SK-N-SH (cell line): ENCODE results near the gene HOXB9. TPM values are rescaled to one million over a fixed set of nuclear protein-coding genes. Genes with fewer than 3 reads are reported as not detected.

Experiments used
- CTCF ChIA-PET: fragments of 300-600, 350-600 bp; formaldehyde crosslinking; extraction: SDS; loops from one replicate; lab custom pipeline; 2021; lab: Yijun Ruan, JAX
- POLR2A ChIA-PET: fragments of 350-600 bp; sonication (Branson Sonifier 250); formaldehyde crosslinking; extraction: SDS; loops from one replicate; lab custom pipeline; 2020; ENCODE audit warnings: antibody characterized with exemption, inconsistent platforms; lab: Yijun Ruan, JAX
- DNase-seq: peaks from one replicate; pipeline ENCODE4 v3.0.0; 2012
- H2AFZ ChIP-seq: fragments of 200-600 bp; sonication (generic); 2 replicates; pipeline ENCODE4 v1.8.1; 2016; ENCODE audit warnings: antibody characterized with exemption, mild to moderate bottlenecking, low read depth
- H3F3A ChIP-seq: fragments of 200-600 bp; sonication (generic); replicated peaks from 2 replicates; pipeline ENCODE3; 2016; ENCODE audit warnings: antibody characterized with exemption, mild to moderate bottlenecking; ENCODE audit not compliant: insufficient read depth
- H3K27ac ChIP-seq, 2 experiments: fragments of 200-500 bp in 1 of 2; fragments of 200-600 bp in 1 of 2; sonication (Bioruptor generic) in 1 of 2; sonication (generic), shearing (Covaris generic) in 1 of 2; 2 replicates each; pipeline versions ENCODE4 v1.5.1 to v1.6.1; 2014 to 2016; ENCODE audit warnings: low read depth in 2 of 2, inconsistent platforms in 1 of 2, low read length in 1 of 2, mild to moderate bottlenecking in 1 of 2, mixed read lengths in 1 of 2
- H3K27me3 ChIP-seq: fragments of 200-600 bp; sonication (generic), shearing (Covaris generic); 2 replicates; pipeline ENCODE4 v1.6.1; 2016; ENCODE audit warnings: mixed run types; ENCODE audit not compliant: insufficient read depth
- H3K36me3 ChIP-seq, 2 experiments: fragments of 200-500 bp in 1 of 2; fragments of 200-600 bp in 1 of 2; sonication (Bioruptor generic) in 1 of 2; sonication (generic) in 1 of 2; replicated peaks in 1 of 2; 2 replicates each; pipeline versions ENCODE3 to v1.5.1; 2014 to 2016; ENCODE audit warnings: low read length in 1 of 2, mild to moderate bottlenecking in 1 of 2; ENCODE audit not compliant: insufficient read depth in 2 of 2, control insufficient read depth in 1 of 2
- H3K4me1 ChIP-seq, 2 experiments: fragments of 200-500 bp in 1 of 2; fragments of 200-600 bp in 1 of 2; sonication (Bioruptor generic) in 1 of 2; sonication (generic), shearing (Covaris generic) in 1 of 2; 2 replicates each; pipeline versions ENCODE4 v1.5.1 to v1.6.1; 2014 to 2016; ENCODE audit warnings: low read depth in 1 of 2, low read length in 1 of 2, mixed run types in 1 of 2; ENCODE audit not compliant: insufficient read depth in 2 of 2, control insufficient read depth in 1 of 2
- H3K4me2 ChIP-seq: fragments of 200-600 bp; sonication (generic), shearing (Covaris generic); 2 replicates; pipeline ENCODE4 v1.6.1; 2017; ENCODE audit warnings: mixed run types
- H3K4me3 ChIP-seq, 2 experiments: fragments of 200-500 bp in 1 of 2; fragments of 200-600 bp in 1 of 2; sonication (Bioruptor generic) in 1 of 2; sonication (generic), shearing (Covaris generic) in 1 of 2; 2 replicates each; pipeline versions ENCODE4 v1.5.1 to v1.8.1; 2014 to 2016; ENCODE audit warnings: low read depth in 2 of 2, inconsistent platforms in 1 of 2, low read length in 1 of 2, mild to moderate bottlenecking in 1 of 2, mixed read lengths in 1 of 2, moderate library complexity in 1 of 2
- H3K79me2 ChIP-seq: fragments of 200-600 bp; sonication (generic); 2 replicates; pipeline ENCODE4 v1.8.1; 2017; ENCODE audit warnings: mild to moderate bottlenecking; ENCODE audit not compliant: insufficient read depth
- H3K9ac ChIP-seq: fragments of 200-600 bp; sonication (generic); 2 replicates; pipeline ENCODE4 v1.6.1; 2017; ENCODE audit warnings: mixed run types
- H3K9me2 ChIP-seq: fragments of 200-600 bp; sonication (generic); 2 replicates; pipeline ENCODE4 v1.6.1; 2017; ENCODE audit warnings: mixed run types
- H3K9me3 ChIP-seq: fragments of 200-600 bp; sonication (generic); 2 replicates; pipeline ENCODE4 v1.6.1; 2017; ENCODE audit warnings: mixed run types, mild to moderate bottlenecking, moderate library complexity
- H4K20me1 ChIP-seq: fragments of 200-600 bp; sonication (generic); 2 replicates; pipeline ENCODE4 v1.6.1; 2017; ENCODE audit warnings: mild to moderate bottlenecking, mixed run types; ENCODE audit not compliant: insufficient read depth
- CHD2 ChIP-seq: fragments of 150-350 bp; IDR thresholded peaks from 2 replicates; pipeline ENCODE4 v1.6.1; 2018; ENCODE audit warnings: low read length; ENCODE audit not compliant: partially characterized antibody
- ELF1 ChIP-seq: IDR thresholded peaks from 2 replicates; pipeline ENCODE4 v1.4.0; 2012
- FOSL2 ChIP-seq: IDR thresholded peaks from 2 replicates; pipeline ENCODE4 v1.4.0; 2012; ENCODE audit warnings: low read depth, mild to moderate bottlenecking, moderate library complexity, borderline replicate concordance
- FOXJ3 ChIP-seq: sonication (generic); formaldehyde crosslinking; IDR thresholded peaks from 2 replicates; pipeline ENCODE4 v1.5.1; 2020; ENCODE audit warnings: mild to moderate bottlenecking, missing genetic modification reagents
- GABPA ChIP-seq: IDR thresholded peaks from 2 replicates; pipeline ENCODE4 v1.4.0; 2012; ENCODE audit warnings: low read depth, mild to moderate bottlenecking
- JUND ChIP-seq: IDR thresholded peaks from 2 replicates; pipeline ENCODE4 v1.4.0; 2012
- MAX ChIP-seq: IDR thresholded peaks from 2 replicates; pipeline ENCODE4 v1.4.0; 2012; ENCODE audit warnings: low read depth
- NFIC ChIP-seq: IDR thresholded peaks from 2 replicates; pipeline ENCODE4 v1.4.0; 2012; ENCODE audit warnings: borderline replicate concordance
- NRF1 ChIP-seq: IDR thresholded peaks from 2 replicates; pipeline ENCODE4 v1.6.1; 2012; ENCODE audit warnings: low read depth, mild to moderate bottlenecking, low read length
- POLR2AphosphoS5 ChIP-seq: IDR thresholded peaks from 2 replicates; pipeline ENCODE4 v1.6.1; 2012; ENCODE audit warnings: low read depth, low read length
- RAD21 ChIP-seq: IDR thresholded peaks from 2 replicates; pipeline ENCODE4 v1.6.1; 2012; ENCODE audit warnings: mild to moderate bottlenecking, low read length
- REST ChIP-seq: IDR thresholded peaks from 2 replicates; pipeline ENCODE4 v1.6.1; 2012; ENCODE audit warnings: mild to moderate bottlenecking, low read depth, low read length, moderate library complexity
- TAF1 ChIP-seq: IDR thresholded peaks from 2 replicates; pipeline ENCODE4 v1.6.1; 2012; ENCODE audit warnings: low read depth, mild to moderate bottlenecking, low read length, moderate library complexity, borderline replicate concordance
- TCF12 ChIP-seq: IDR thresholded peaks from 2 replicates; pipeline ENCODE4 v1.4.0; 2012
- USF2 ChIP-seq: fragments of 150-350 bp; IDR thresholded peaks from 2 replicates; pipeline ENCODE4 v1.6.1; 2017; ENCODE audit warnings: antibody characterized with exemption, low read length, low read depth, borderline replicate concordance
- WGBS: methylation state at CpG from one replicate; pipeline ENCODE4 v1.1.6; 2017; ENCODE audit warnings: low lambda C conversion rate; 5-methylcytosine and 5-hydroxymethylcytosine counted together
- polyA plus RNA-seq, 3 experiments: library from polyadenylated mRNA; depleted of rRNA; stranded (reverse); fragments of >200 nt; gene quantifications; 2 replicates each; pipeline ENCODE4 v1.2.3, GENCODE V29; 2012
- TF ChIP-seq, protein P1 (sequence below): IDR thresholded peaks from 2 replicates; pipeline ENCODE4 v1.4.0; 2012; ENCODE audit warnings: low read depth, borderline replicate concordance
- TF ChIP-seq, protein P2 (sequence below): IDR thresholded peaks from 2 replicates; pipeline ENCODE4; 2012

The HOXB9 gene
- polyA plus RNA-seq, 1 of the 3 experiments (the other 2 are of a cell fraction): not detected

- WGBS: 16% methylated on average over 14 of the region's 14 CpGs
- peak; percentile 14 for DNase-seq
- Histone ChIP-seq H3F3A (no peaks in the 10 kb centered on the region), H3K4me3 (no peak overlapping the region), H3K79me2 (no peaks in the 10 kb centered on the region), H2AFZ (no peak overlapping the region), H3K36me3 (no peaks in the 10 kb centered on the region), H3K9me3 (no peaks in the 10 kb centered on the region), H3K27me3 (peaks cover 96% of the 10 kb centered on the region), H3K4me1 (no peaks in the 10 kb centered on the region), H3K27ac (no peak overlapping the region), H3K9ac (no peak overlapping the region), H3K4me2 (no peak overlapping the region), H4K20me1 (no peaks in the 10 kb centered on the region), H3K9me2 (no peaks in the 10 kb centered on the region)
- TF ChIP-seq, protein P1, sequence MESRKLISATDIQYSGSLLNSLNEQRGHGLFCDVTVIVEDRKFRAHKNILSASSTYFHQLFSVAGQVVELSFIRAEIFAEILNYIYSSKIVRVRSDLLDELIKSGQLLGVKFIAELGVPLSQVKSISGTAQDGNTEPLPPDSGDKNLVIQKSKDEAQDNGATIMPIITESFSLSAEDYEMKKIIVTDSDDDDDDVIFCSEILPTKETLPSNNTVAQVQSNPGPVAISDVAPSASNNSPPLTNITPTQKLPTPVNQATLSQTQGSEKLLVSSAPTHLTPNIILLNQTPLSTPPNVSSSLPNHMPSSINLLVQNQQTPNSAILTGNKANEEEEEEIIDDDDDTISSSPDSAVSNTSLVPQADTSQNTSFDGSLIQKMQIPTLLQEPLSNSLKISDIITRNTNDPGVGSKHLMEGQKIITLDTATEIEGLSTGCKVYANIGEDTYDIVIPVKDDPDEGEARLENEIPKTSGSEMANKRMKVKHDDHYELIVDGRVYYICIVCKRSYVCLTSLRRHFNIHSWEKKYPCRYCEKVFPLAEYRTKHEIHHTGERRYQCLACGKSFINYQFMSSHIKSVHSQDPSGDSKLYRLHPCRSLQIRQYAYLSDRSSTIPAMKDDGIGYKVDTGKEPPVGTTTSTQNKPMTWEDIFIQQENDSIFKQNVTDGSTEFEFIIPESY: no peak
- TF ChIP-seq TCF12: no peak
- no peak for TF ChIP-seq RAD21
- no peak for TF ChIP-seq NFIC
- TF ChIP-seq, protein P2, sequence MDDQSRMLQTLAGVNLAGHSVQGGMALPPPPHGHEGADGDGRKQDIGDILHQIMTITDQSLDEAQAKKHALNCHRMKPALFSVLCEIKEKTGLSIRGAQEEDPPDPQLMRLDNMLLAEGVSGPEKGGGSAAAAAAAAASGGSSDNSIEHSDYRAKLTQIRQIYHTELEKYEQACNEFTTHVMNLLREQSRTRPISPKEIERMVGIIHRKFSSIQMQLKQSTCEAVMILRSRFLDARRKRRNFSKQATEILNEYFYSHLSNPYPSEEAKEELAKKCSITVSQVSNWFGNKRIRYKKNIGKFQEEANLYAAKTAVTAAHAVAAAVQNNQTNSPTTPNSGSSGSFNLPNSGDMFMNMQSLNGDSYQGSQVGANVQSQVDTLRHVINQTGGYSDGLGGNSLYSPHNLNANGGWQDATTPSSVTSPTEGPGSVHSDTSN: no peak
- TF ChIP-seq NRF1: no peak
- TF ChIP-seq TAF1: no peak
- no peak for TF ChIP-seq REST
- no peak for TF ChIP-seq FOSL2
- no peak for TF ChIP-seq JUND
- TF ChIP-seq GABPA: no peak
- no peak for TF ChIP-seq FOXJ3 (CRISPR knock-in tag)
- TF ChIP-seq USF2: no peak
- no peak for TF ChIP-seq MAX
- no peak for TF ChIP-seq CHD2
- no peak for TF ChIP-seq ELF1
- no peak for TF ChIP-seq POLR2AphosphoS5
- CTCF ChIA-PET: interaction anchor here (1.1 to 2.3 kb wide), 3 partner anchors 10 to 233 kb away, joined by 3 to 11 read pairs (median 4); no protein-coding TSS in a partner anchor
- POLR2A ChIA-PET: no interaction called here
Measured at GRCh38 chr17:48645639-48646182, 19.6 kb upstream of the HOXB9 start.
